IMR-90 (cell line): ENCODE results near the gene ARGLU1.

Experiments used
- CHD1 ChIP-seq: IDR thresholded peaks from 2 replicates; pipeline ENCODE4 v1.6.1; 2012; ENCODE audit warnings: low read depth, low read length, improper control_type of control experiment
- MAFK ChIP-seq: IDR thresholded peaks from 2 replicates; pipeline ENCODE4 v1.6.1; 2012; ENCODE audit warnings: low read depth, low read length, improper control_type of control experiment
- POLR2A ChIP-seq: IDR thresholded peaks from 2 replicates; pipeline ENCODE4 v1.6.1; 2012; ENCODE audit warnings: mild to moderate bottlenecking, low read depth, low read length

GRCh38 chr13:106566641-106567473 lies 1.1 kb downstream of the ARGLU1 start:
- no peak for TF ChIP-seq MAFK
- TF ChIP-seq POLR2A, result no peak; the same call in 1 of the 2 replicates
- no peak for TF ChIP-seq CHD1
